ENCODE measurements around the gene ARHGAP25. TPM values are rescaled to one million over a fixed set of nuclear protein-coding genes. Genes with fewer than 3 reads are reported as not detected.
A peak's percentile ranks its signal among the peaks of the same experiment; 100 is the strongest.

Gene ARHGAP25
- total and polyA plus RNA-seq, 2 of the 4 experiments (the other 2 are of a cell fraction), result 0.29 to 0.36 TPM

DNA sequence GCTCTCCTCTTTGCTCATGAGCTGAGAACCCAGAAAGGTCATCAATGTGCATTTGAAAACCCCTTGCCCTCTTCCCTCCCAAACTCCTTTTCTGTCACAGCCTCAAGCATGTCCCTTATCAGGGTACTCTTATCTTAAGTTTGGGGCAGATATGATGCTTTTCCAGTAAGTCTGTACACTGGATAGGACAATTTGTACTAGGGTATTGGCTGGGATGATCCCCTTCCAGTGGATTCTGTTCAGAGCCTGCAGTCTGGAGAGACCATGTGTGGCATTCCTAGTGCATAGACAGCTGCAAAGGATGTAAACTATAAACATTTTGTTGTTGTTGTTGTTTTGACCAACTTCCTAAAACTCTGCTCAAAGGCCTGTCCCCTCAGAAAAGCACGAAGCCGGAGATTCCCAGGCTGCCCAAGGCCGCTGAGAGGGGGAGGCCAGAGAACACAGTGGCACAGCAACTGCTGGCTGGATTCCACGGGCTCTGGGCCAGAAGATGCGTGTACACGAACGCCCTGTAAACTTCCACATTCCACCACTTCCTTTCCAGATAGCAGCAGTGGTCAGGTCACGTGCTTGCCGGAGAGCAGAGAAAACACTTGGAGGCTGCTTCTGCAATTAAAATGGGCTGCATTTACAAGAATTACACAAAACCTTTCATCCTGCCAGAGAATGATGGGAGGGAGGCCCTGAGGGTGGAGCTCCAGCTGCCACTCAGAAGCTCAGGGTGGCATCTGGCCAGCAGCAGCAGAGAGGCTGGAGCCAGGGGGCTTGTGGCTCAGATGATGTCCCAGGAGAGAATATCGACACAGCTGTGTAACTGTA lies 94.5 kb downstream of the ARHGAP25 start (continued):
- TF ChIP-seq USF2 (IDR thresholded peaks at IDR 0.05; ENCODE audit: low read depth, low read length) (peak; percentile 93), SMC3 (IDR thresholded peaks at IDR 0.05; ENCODE audit: low read depth, low read length) (no peak)

GRCh38 chr2:68829749-68830148 lies 95.1 kb downstream of the ARHGAP25 start:
- Histone ChIP-seq H2BK5ac (ENCODE audit: low read depth, low read length, poor library complexity, severe bottlenecking) (peak overlapping the region; percentile 19), H3K18ac (ENCODE audit: low read depth, low read length) (peak overlapping the region; percentile 76), H3K4ac (ENCODE audit: low read depth, low read length) (peak overlapping the region; percentile 62), H4K91ac (ENCODE audit: insufficient read depth, low read depth, low read length) (peak overlapping the region; percentile 75), H3K4me1 (ENCODE audit: control insufficient read depth, insufficient read depth, low read length) (peaks cover 36% of the 10 kb centered on the region), H3K56ac (ENCODE audit: extremely low read depth, insufficient read depth, low read length) (0 out of 2 replicates have a peak overlapping the region, but pooled peaks have one; percentile 41), H4K8ac (ENCODE audit: low read depth in 2 of 2, low read length in 2 of 2) (peak overlapping the region; percentile 16 to 84; a peak in 3 of 4 replicates), H4K20me1 (ENCODE audit: insufficient read depth, low read length) (no peaks in the 10 kb centered on the region), H2BK15ac (ENCODE audit: low read depth, low read length) (peak overlapping the region; percentile 89; the same call in 2 of the 3 replicates), H3K27me3 (ENCODE audit: control insufficient read depth, insufficient read depth, low read length) (no peaks in the 10 kb centered on the region), H3K23ac (ENCODE audit: low read depth, low read length) (peak overlapping the region; percentile 63), H3K9me1 (ENCODE audit: insufficient read depth, low read length) (peaks cover 31% of the 10 kb centered on the region), H3K9ac (ENCODE audit: low read depth, low read length) (no peak overlapping the region), H2AFZ (replicated peaks; ENCODE audit: low read length, poor library complexity) (no peak overlapping the region), H2AK5ac (ENCODE audit: low read depth, low read length) (peak overlapping the region; percentile 85), H3K4me3 (ENCODE audit: insufficient read depth, low read depth, low read length) (no peak overlapping the region), H3K27ac (ENCODE audit: insufficient read depth, low read length) (peak overlapping the region; percentile 61; the same call in 1 of the 2 replicates), H3K14ac (replicated peaks; ENCODE audit: low read depth, low read length) (peak overlapping the region; percentile 19), H3K9me3 (ENCODE audit: control insufficient read depth, insufficient read depth, low read length) (no peaks in the 10 kb centered on the region), H2AK9ac (replicated peaks; ENCODE audit: low read depth, low read length, poor library complexity) (no peak overlapping the region), H3K36me3 (ENCODE audit: control insufficient read depth, insufficient read depth, low read length) (no peaks in the 10 kb centered on the region), H4K5ac (ENCODE audit: low read depth, low read length) (peak overlapping the region; percentile 44), H3K79me1 (ENCODE audit: low read depth in 1 of 2, low read length in 2 of 2) (peaks cover 0 to 6% of the 10 kb centered on the region in 2 experiments; a peak in 1 of 4 replicates), H2BK20ac (ENCODE audit: low read depth, low read length) (peak overlapping the region; percentile 69), H2BK120ac (ENCODE audit: low read depth, low read length) (peak overlapping the region; percentile 74), H3K4me2 (ENCODE audit: low read depth, low read length) (no peak overlapping the region)
- 100% methylated on average over 1 of the region's 2 CpGs; no CpG with 5 or more reads in 1 of the 2 experiments for WGBS, 2 experiments (ENCODE audit: extremely low coverage in 2 of 2, insufficient read length in 1 of 2)
- dilution Hi-C loops (cut with HindIII; ENCODE audit: low sequenced_read_pairs, unreplicated experiment) (no loop called here), intact Hi-C loops (cut with micrococcal nuclease) (no loop called here), in situ Hi-C loops (cut with MboI; ENCODE audit: low sequenced_read_pairs) (no loop called here)
- DNase-seq (no peak), ATAC-seq (ENCODE audit: low read depth) (no peak)
- CTCF ChIA-PET, result interaction anchor here (0.9 to 2.6 kb wide), 2 partner anchors 9 to 53 kb away, joined by 3 to 7 read pairs; no protein-coding TSS in a partner anchor
- no TSS peak for BruUV-seq (replicated peaks)
- POLR2A ChIA-PET (ENCODE audit: unreplicated experiment), result no interaction called here
- TF ChIP-seq CHD1 (IDR thresholded peaks at IDR 0.05; ENCODE audit: low read depth, low read length) (no peak), USF2 (IDR thresholded peaks at IDR 0.05; ENCODE audit: low read depth, low read length) (no peak), NFE2L2 (IDR thresholded peaks at IDR 0.05; ENCODE audit: low read depth, low read length) (no peak), SMC3 (IDR thresholded peaks at IDR 0.05; ENCODE audit: low read depth, low read length) (no peak), RCOR1 (IDR thresholded peaks at IDR 0.05; ENCODE audit: insufficient replicate concordance, low read length) (no peak), RAD21 (IDR thresholded peaks at IDR 0.05; ENCODE audit: low read length) (no peak), MAZ (IDR thresholded peaks at IDR 0.05; ENCODE audit: borderline replicate concordance, low read depth, low read length) (no peak), RFX5 (IDR thresholded peaks at IDR 0.05; ENCODE audit: low read depth, low read length) (no peak), CEBPB (IDR thresholded peaks at IDR 0.05; ENCODE audit: low read depth, low read length) (no peak), POLR2A (IDR thresholded peaks at IDR 0.05; ENCODE audit: low read depth, low read length) (no peak), MAFK (IDR thresholded peaks at IDR 0.05; ENCODE audit: low read depth, low read length) (no peak)
- TF ChIP-seq, protein P1, sequence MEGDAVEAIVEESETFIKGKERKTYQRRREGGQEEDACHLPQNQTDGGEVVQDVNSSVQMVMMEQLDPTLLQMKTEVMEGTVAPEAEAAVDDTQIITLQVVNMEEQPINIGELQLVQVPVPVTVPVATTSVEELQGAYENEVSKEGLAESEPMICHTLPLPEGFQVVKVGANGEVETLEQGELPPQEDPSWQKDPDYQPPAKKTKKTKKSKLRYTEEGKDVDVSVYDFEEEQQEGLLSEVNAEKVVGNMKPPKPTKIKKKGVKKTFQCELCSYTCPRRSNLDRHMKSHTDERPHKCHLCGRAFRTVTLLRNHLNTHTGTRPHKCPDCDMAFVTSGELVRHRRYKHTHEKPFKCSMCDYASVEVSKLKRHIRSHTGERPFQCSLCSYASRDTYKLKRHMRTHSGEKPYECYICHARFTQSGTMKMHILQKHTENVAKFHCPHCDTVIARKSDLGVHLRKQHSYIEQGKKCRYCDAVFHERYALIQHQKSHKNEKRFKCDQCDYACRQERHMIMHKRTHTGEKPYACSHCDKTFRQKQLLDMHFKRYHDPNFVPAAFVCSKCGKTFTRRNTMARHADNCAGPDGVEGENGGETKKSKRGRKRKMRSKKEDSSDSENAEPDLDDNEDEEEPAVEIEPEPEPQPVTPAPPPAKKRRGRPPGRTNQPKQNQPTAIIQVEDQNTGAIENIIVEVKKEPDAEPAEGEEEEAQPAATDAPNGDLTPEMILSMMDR (conservative IDR thresholded peaks at IDR 0.05; ENCODE audit: low read depth, low read length), result no peak
